Ecto neural progenitor cell (in vitro differentiated cells): ENCODE data around the gene RNF207.

Source experiments
- DNase-seq: peaks from one replicate; pipeline ENCODE4 v3.0.0-alpha.2; 2018; ENCODE audit warnings: low spot score

RNF207 gene

GRCh38 chr1:6205849-6206519, at the start of gene RNF207:
RNF207 (plus strand) TSS chr1:6206119; CDS start chr1:6206536, 417 bp downstream.
- peak; percentile 80 for DNase-seq

GRCh38 chr1:6157132-6157527, 48.8 kb upstream of the RNF207 start:
- DNase-seq, result no peak

GRCh38 chr1:6157528-6158174, 48.3 kb upstream of the RNF207 start:
- DNase-seq, result no peak

GRCh38 chr1:6158181-6158580, 47.7 kb upstream of the RNF207 start:
- DNase-seq, result no peak

- DNase-seq, result no peak
Measured at GRCh38 chr1:6162341-6162740, 43.6 kb upstream of the RNF207 start.

GRCh38 chr1:6162773-6163172, 43.1 kb upstream of the RNF207 start:
- DNase-seq, result no peak

GRCh38 chr1:6163191-6163972, 42.5 kb upstream of the RNF207 start:
- no peak for DNase-seq

- no peak for DNase-seq
Measured at GRCh38 chr1:6163973-6164617, 41.8 kb upstream of the RNF207 start.

GRCh38 chr1:6165027-6165426, 40.9 kb upstream of the RNF207 start:
- no peak for DNase-seq

GRCh38 chr1:6165441-6165985, 40.4 kb upstream of the RNF207 start:
- DNase-seq, result no peak

- no peak for DNase-seq
Measured at GRCh38 chr1:6166221-6166620, 39.7 kb upstream of the RNF207 start.

GRCh38 chr1:6166655-6167390, 39.1 kb upstream of the RNF207 start:
- no peak for DNase-seq

- DNase-seq, result no peak
Measured at GRCh38 chr1:6167391-6168303, 38.3 kb upstream of the RNF207 start.

- no peak for DNase-seq
Measured at GRCh38 chr1:6168947-6169586, 36.9 kb upstream of the RNF207 start.

GRCh38 chr1:6170116-6170741, 35.7 kb upstream of the RNF207 start:
- DNase-seq, result no peak

GRCh38 chr1:6170742-6171201, 35.1 kb upstream of the RNF207 start:
- no peak for DNase-seq

- DNase-seq, result no peak
Measured at GRCh38 chr1:6171548-6172124, 34.3 kb upstream of the RNF207 start.

GRCh38 chr1:6172549-6172948, 33.4 kb upstream of the RNF207 start:
- DNase-seq, result no peak
